SK-N-MC (cell line): ENCODE results near the gene SCP2D1.

Experiments
- DNase-seq: peaks from one replicate; pipeline ENCODE4 v3.0.0-alpha.2; 2011; ENCODE audit warnings: low read depth, low spot score
- H3K27ac ChIP-seq: fragments of 200-600 bp; sonication (generic); 2 replicates; pipeline ENCODE4 v1.5.1; 2016; ENCODE audit warnings: mixed run types
- H3K36me3 ChIP-seq: fragments of 200-600 bp; sonication (generic); 2 replicates; pipeline ENCODE4 v1.6.1; 2017; ENCODE audit warnings: antibody characterized with exemption, low read length, mixed read lengths; ENCODE audit not compliant: insufficient read depth
- H3K4me3 ChIP-seq: fragments of 200-600 bp; sonication (generic); 2 replicates; pipeline ENCODE4 v1.5.1; 2016
- H3K9ac ChIP-seq: fragments of 200-600 bp; sonication (generic); 2 replicates; pipeline ENCODE4 v1.8.0; 2017; ENCODE audit warnings: mixed run types, mixed read lengths; ENCODE audit not compliant: insufficient read length
- H3K9me3 ChIP-seq: fragments of 200-600 bp; sonication (generic); 2 replicates; pipeline ENCODE4 v1.6.1; 2017; ENCODE audit warnings: low read depth, mild to moderate bottlenecking, antibody characterized with exemption, low read length, moderate library complexity, mixed read lengths
- EZH2 ChIP-seq: fragments of 200-600 bp; sonication (generic); IDR thresholded peaks from one replicate; pipeline ENCODE4 v1.6.1; 2017; ENCODE audit warnings: antibody characterized with exemption
- FOXP2 ChIP-seq: optimal IDR thresholded peaks from 2 replicates; pipeline ENCODE3; 2011; ENCODE audit warnings: mild to moderate bottlenecking, moderate library complexity; ENCODE audit not compliant: insufficient read depth; ENCODE audit errors: extremely low read length, control extremely low read depth
- POLR2AphosphoS5 ChIP-seq: IDR thresholded peaks from 2 replicates; pipeline ENCODE4 v1.6.1; 2012; ENCODE audit warnings: mild to moderate bottlenecking, low read depth, low read length, borderline replicate concordance

Gene SCP2D1

DNA sequence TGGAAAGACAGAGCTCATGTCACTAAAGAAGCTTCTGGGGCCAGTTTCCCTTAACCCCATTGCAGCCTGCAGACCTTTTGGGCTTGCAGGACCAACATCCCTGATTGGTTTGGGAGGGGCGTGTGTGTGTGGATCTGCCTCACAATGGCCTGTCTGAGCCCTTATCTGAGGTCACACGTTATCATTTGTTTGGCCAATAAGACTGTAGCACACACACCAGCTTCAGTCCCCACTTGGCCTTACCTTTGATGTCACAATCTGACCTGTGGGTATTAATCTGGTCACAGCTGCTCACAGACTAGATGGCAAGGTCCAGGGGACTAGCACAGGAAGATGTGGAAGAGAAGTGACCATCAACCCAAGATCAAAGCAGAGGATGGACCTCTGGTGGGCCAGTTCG is at the start of gene SCP2D1:
SCP2D1 (plus strand) TSS at position 301 of the 400 bp plus-strand sequence; CDS start at position 334, 33 bp downstream.
- no peaks in the 10 kb centered on the region for H3K36me3 ChIP-seq
- no peak within 1 kb of the TSS for H3K4me3 ChIP-seq
- no peak for DNase-seq
- no peak within 1 kb of the TSS for H3K27ac ChIP-seq
- H3K9ac ChIP-seq = no peak within 1 kb of the TSS
- H3K9me3 ChIP-seq = no peaks in the 10 kb centered on the region
- no peak for TF ChIP-seq POLR2AphosphoS5
- no peak for TF ChIP-seq FOXP2
- no peak for TF ChIP-seq EZH2

DNA sequence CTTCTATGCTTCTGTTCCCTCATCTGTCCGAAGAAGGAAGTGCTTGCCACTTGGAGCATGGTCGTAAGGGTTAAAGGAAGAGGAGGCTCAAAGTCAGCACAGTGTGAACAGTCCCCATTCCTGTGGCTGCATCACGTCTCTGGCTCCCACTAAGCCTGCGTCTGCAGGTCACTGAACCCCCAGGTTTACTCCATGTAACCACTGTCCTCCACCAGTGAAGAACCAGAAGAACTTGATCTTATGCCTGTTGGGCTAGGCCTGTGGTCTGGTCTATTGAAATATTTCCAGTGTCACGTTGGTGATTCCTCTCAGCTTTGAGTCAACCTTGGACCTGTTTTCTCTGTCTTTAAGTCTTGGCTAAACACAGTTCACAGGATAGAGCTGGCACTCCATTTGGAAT is 45.9 kb upstream of the SCP2D1 start:
- Histone ChIP-seq H3K36me3 (no peaks in the 10 kb centered on the region), H3K9ac (no peak overlapping the region), H3K27ac (no peak overlapping the region), H3K9me3 (no peaks in the 10 kb centered on the region), H3K4me3 (no peak overlapping the region)
- no peak for TF ChIP-seq POLR2AphosphoS5
- no peak for DNase-seq

DNA sequence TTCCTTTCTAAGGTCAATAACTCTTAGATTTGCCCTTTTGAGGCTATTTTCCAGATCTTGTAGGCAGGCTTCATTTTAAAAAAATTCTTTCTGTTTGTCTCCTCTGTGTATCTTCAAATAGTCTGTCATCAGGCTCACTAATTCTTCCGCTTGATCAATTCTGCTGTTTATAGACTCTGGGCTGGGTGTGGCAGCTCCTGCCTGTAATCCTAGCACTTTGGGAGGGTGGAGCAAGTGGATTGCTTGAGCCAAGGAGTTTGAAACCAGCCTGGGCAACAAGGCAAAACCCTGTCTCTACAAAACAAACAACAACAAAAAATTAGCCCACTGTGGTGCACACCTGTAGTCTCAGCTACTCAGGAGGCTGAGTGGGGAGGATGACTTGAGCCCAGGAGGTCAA is 40.0 kb upstream of the SCP2D1 start:
- Histone ChIP-seq H3K9ac (no peak overlapping the region), H3K36me3 (no peaks in the 10 kb centered on the region), H3K27ac (no peak overlapping the region), H3K9me3 (no peaks in the 10 kb centered on the region), H3K4me3 (no peak overlapping the region)
- DNase-seq = no peak
- TF ChIP-seq EZH2 = no peak
- no peak for TF ChIP-seq FOXP2
- no peak for TF ChIP-seq POLR2AphosphoS5

DNA sequence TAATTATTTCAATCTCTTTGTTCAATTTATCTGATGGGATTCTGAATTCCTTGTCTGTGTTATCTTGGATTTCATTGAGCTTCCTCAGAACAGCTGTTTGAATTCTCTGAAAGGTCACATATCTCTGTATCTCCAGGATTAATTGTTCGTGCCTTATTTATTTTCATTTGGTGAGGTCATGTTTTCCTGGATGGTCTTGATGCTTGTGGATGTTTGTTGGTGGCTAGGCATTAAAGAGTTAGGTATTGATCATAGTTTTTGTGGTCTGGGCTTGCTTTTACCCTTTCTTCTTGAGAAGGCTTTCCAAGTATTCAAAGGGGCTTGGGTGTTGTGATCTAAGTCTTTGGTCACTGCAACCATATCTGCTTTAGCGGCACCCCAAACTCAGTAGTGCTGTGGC is 39.4 kb upstream of the SCP2D1 start:
- no peak for DNase-seq
- no peak for TF ChIP-seq EZH2
- no peak for TF ChIP-seq POLR2AphosphoS5
- no peak for TF ChIP-seq FOXP2
- no peak overlapping the region for H3K4me3 ChIP-seq
- H3K27ac ChIP-seq = no peak overlapping the region
- H3K9ac ChIP-seq = no peak overlapping the region
- H3K36me3 ChIP-seq = no peaks in the 10 kb centered on the region
- H3K9me3 ChIP-seq = no peaks in the 10 kb centered on the region

DNA sequence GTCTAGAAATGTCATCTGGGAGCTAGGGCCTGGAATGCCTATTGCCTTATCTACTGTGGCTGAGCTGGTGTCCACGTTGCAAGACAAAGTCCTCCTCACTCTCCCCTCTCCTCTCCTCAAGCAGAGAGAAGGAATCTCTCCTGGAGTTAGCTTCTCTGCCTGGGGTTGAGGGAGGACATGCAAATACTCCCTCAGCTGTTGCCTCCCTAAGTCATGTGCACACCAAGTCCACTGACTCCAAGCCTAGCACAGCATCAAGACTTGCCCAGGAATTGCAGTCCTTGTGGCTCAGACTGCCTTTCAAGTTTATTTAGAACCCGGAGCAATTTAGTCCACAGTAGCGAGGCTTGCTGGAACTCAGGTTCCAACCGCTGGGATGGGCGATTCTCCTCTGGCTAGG is 38.0 kb upstream of the SCP2D1 start:
- no peak overlapping the region for H3K9ac ChIP-seq
- no peak overlapping the region for H3K4me3 ChIP-seq
- no peak overlapping the region for H3K27ac ChIP-seq
- no peaks in the 10 kb centered on the region for H3K9me3 ChIP-seq
- DNase-seq = no peak
- TF ChIP-seq FOXP2 = no peak
- no peak for TF ChIP-seq EZH2
- TF ChIP-seq POLR2AphosphoS5 = no peak
- no peaks in the 10 kb centered on the region for H3K36me3 ChIP-seq

DNA sequence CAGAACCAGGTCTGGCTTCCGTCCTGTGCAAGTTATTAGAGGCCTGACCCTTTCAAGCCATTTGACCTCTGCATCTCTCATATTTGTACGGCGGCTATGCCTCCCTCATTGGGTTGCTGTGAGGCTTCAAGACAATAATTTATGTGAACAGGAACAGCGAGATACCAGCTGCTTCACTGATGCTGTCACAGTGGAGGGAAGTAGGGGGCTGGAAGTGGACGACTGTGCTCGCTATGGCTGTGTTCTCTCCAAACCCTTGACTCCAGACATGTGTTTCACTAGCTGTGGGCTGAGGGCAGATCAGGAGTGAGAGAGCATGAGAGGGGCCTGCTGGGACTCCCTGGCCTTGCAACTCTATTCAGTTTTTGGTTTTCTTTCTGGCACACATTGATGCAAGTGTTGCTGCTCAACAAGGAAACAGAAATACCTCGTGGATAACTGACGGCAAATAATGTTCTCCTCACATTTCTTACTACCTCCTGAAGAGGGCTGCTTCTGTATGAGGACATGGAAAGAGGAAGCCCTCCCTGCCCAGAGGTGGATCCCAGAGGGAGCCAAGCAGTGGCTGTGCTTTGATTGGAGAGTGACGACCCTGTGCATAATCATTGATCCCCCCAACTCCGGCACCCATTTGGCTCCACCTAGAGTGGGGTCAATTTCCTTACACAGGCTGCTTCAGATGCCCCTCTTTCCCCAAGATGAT is 34.7 kb upstream of the SCP2D1 start:
- Histone ChIP-seq H3K36me3 (no peaks in the 10 kb centered on the region), H3K9ac (no peak overlapping the region), H3K27ac (no peak overlapping the region), H3K9me3 (no peaks in the 10 kb centered on the region), H3K4me3 (no peak overlapping the region)
- DNase-seq = no peak
- TF ChIP-seq POLR2AphosphoS5 = no peak
- TF ChIP-seq FOXP2 = no peak
- TF ChIP-seq EZH2 = no peak

DNA sequence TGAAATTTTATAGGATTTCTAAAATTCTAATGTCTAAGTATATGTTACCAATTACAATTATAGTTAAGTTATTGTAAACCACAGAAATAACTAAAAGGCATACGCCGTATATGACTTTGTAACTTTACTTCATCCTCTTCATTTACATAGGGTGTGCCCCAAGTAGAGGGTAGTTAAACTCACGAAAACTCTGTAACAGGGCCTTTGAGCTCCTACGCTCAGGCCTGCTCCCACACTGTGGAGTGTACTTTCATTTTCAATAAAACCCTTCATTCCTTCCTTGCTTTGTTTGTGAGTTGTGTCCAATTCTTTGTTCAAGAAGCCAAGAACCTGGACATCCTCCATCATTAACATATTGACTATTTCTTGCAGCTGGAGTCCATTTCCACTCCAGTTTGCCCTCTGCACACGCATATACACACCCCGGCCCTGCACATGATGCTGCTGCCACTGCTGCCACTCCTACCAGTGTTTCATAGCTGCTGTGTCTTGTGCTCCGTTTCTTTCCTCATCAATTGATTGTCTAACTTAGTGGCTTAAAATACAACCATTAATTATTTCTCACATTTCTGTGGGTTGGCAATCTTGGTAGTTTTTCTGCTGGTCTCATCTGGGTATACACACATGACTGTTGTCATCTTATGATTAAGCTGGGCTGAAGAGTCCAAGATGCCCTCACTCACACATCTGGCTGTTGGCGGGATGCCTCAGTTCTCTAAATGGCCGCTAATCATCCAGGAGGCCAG is 33.0 kb upstream of the SCP2D1 start:
- H3K4me3 ChIP-seq = no peak overlapping the region
- no peak overlapping the region for H3K9ac ChIP-seq
- H3K27ac ChIP-seq = no peak overlapping the region
- TF ChIP-seq EZH2 (no peak), FOXP2 (no peak), POLR2AphosphoS5 (no peak)
- H3K36me3 ChIP-seq = no peaks in the 10 kb centered on the region
- no peaks in the 10 kb centered on the region for H3K9me3 ChIP-seq
- no peak for DNase-seq

DNA sequence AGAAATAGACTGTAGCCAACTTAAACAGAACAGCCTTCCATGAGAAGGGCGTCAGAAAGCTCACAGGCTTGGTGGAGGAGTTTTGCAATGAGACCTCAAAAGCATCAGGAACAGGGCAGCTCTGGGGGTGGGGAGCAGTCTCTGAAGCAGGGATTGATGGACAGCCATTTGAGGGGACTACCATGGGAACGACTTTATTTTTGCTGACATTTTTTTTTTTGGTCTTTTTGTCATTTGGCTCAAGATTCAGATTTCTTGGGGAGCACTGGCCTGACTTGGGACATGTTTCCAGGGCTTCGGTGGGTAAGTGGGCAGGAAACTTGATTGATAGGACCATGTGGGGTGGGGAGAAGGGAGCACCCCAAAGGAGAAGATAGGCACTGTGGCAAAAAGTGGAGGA is 32.1 kb upstream of the SCP2D1 start:
- Histone ChIP-seq H3K36me3 (no peaks in the 10 kb centered on the region), H3K4me3 (no peak overlapping the region), H3K9me3 (no peaks in the 10 kb centered on the region), H3K9ac (no peak overlapping the region), H3K27ac (no peak overlapping the region)
- no peak for DNase-seq
- no peak for TF ChIP-seq EZH2
- no peak for TF ChIP-seq POLR2AphosphoS5
